Neural progenitor cell (in vitro differentiated cells): ENCODE measurements around the gene SUN1.

ENCODE experiments used
- CTCF ChIP-seq: fragments of 200-600 bp; sonication (generic); IDR thresholded peaks from 2 replicates; pipeline ENCODE4 v1.5.1; 2017; ENCODE audit warnings: antibody characterized with exemption, mild to moderate bottlenecking
- EZH2 ChIP-seq: fragments of 200-600 bp; sonication (generic); IDR thresholded peaks from 2 replicates; pipeline ENCODE4 v1.6.1; 2017; ENCODE audit warnings: antibody characterized with exemption, mild to moderate bottlenecking, moderate library complexity
- EZH2phosphoT487 ChIP-seq: fragments of 200-600 bp; sonication (generic); IDR thresholded peaks from 2 replicates; pipeline ENCODE4 v1.6.1; 2017; ENCODE audit warnings: antibody characterized with exemption

GRCh38 chr7:845731-846130 is 13.5 kb downstream of the SUN1 start:
- TF ChIP-seq CTCF (no peak), EZH2 (no peak), EZH2phosphoT487 (no peak)
